NCI-H510A (cell line): Measurements from ENCODE around the gene EGLN3.

ENCODE experiments used
- DNase-seq: peaks from one replicate; lab custom pipeline; 2025; lab: John Stamatoyannopoulos, UW

The EGLN3 gene

DNA sequence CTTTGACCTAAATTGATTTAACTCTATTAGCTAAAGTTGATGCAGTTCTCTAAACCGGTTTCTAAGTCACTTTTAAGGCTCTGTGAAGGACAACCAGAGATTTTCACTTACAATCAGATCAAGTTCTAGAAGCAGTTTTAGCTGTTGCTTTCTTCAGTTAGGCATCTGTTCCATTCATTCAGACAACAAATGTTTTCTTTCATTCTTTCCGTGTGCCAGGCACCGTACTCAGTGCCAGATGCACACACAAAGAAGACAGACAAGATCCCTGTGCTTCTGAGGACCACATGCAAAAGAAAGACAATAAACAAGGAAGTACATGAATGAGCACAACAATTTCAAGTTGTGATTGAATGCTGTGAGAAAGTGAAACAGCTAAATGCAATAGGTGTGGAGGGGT lies 11.1 kb upstream of the EGLN3 start:
- DNase-seq = no peak

DNA sequence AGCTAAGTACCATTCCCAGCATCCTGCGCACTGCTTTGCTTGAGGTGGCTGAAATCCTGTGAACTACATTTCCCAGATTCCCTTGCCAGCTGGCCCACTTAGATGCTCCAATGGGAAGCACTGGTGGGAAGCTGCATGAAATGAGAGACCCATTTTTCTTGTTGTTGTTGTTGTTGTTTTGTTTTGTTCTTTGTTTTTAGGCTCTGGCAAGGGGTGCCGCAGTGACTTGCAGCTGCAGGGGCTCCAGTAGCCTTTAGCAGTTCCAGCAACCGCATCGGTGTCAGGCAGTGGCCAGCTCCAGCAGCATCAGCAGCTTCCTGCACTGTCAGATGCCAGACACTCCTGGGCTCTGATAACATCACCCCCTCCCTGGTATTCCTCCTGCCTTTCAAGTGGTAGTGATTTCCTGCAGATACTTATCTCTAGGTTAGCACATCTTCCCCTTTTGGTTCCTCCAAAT lies 8.8 kb upstream of the EGLN3 start:
- DNase-seq = no peak

DNA sequence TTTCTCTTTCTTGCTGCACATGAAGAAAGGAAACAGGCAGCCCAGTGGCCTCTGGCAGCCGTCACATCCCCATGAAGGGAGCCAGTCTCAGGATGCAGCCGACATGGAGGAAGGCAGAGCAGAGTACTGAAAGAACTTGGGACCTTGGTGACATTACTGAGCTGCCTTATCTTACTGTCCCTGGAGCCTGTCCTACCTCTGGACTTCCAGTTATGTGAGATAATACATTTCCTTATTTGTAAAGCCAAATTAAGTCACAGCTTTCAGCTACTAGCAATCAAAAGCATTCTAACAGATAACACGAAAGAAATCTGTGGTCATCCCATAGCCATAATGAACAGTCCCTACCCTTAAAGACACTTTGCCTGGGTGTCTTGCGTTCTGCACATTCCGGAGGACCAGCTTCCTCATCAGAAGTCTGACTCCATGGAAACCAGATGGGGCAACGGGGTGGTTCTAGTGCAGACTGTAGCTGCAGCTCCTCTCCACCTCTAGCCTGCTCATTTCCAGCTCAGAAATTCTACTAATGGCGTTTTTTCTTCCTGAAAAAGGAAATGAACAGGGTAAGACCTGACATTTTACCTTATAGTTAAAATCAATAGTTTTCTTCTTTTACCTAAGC lies 7.8 kb upstream of the EGLN3 start:
- no peak for DNase-seq

DNA sequence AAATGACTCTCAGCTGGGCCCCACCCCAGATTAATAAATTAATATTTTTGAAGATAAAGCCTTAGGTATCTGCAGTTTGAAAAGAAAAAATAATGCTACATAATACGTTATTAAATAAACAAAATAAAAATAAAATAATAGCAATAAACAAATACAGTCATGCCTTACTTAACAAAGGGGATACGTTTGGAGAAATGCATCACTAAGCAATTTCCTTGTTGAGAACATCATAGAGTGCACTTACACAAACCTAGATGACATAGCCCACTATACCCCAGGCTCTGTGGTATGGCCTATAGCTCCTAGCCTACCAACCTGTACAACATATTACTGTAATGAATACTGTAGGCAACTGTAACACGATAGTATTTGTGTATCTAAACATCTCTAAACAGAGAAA lies 7.1 kb upstream of the EGLN3 start:
- no peak for DNase-seq

DNA sequence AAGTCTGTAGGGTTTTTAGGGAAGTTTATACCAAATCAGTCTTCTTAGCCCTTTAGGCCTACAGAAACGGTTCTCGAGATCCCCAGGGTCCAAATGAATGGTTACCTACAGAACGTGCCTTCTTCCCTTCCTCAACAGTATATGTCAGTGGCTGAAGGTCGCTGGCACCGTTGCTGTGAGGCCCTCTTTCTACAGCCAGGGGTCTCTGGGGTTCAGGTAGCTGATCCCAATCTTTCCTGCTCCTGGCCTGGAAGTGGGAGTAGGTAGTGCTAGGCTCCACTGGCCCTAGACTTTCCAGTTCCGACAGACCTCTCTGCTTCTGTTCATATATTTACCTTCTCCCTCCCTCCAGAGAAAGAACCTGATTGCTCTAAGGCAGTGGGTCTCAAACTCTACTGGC lies 6.4 kb upstream of the EGLN3 start:
- no peak for DNase-seq

DNA sequence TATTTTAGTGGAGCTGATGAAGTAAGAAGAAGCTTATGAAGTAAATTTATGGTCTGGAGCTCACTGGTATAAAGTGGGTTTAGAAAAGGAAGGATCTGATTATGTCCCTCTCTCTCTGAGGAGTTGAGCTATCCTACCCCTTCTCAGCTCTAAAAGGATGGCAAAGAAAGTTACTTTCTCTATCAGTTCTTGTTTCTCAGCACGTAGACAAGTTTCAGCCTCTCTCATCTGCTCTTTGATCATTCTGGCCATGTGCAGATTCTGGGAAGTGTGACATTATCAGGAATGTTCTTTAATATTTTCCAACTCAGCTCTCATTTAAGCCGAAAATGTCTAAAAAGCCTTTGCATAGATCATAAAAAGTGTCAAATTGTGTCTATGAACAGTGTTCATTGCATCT lies 5.8 kb upstream of the EGLN3 start:
- no peak for DNase-seq

DNA sequence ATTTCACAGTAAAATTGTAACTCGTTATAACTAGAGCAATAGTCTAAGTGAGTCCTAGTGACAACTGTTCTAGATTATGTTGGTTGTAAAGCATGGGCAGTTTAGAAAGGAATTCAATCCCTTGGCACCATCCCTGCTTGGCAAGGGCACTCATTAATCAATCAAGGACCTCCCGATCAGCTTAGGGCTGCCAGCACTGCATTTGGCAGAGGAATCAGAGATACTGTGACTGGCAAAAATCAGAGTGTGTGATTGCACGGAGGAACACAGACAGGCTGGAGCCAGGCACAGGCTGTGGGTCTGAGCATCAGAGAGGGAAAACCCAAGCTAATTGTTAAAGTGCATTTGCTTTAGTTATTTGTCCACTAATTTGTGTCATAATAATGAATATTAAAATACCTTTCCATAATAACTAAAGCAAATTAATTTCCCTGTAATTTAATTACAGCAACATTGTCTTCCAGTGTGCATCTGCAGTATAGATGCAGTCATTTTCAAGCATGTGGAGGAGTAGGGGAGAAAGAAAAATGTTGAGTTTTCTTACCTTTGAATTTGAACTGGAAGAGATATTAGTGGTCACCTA lies 3.2 kb upstream of the EGLN3 start:
- DNase-seq = no peak

DNA sequence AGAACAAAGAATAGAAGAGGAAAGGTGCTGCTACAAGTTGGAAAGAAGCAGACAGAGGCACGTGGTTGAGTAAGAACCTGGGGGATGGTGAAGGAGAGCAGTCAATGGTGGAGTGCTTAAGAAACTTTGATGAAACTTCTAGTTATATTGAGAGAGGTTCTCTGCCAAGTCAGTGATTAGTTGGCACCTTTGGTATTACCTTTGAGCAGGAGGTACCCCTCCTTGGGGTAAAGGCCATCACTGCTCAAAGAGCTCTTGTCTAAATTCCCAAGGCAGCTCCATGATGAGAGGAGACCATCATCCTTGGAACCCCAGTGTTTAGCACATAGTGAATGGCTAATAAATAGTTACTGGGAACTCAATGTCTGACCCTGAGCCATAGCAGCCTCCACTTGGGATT lies 1.7 kb upstream of the EGLN3 start:
- DNase-seq = no peak

DNA sequence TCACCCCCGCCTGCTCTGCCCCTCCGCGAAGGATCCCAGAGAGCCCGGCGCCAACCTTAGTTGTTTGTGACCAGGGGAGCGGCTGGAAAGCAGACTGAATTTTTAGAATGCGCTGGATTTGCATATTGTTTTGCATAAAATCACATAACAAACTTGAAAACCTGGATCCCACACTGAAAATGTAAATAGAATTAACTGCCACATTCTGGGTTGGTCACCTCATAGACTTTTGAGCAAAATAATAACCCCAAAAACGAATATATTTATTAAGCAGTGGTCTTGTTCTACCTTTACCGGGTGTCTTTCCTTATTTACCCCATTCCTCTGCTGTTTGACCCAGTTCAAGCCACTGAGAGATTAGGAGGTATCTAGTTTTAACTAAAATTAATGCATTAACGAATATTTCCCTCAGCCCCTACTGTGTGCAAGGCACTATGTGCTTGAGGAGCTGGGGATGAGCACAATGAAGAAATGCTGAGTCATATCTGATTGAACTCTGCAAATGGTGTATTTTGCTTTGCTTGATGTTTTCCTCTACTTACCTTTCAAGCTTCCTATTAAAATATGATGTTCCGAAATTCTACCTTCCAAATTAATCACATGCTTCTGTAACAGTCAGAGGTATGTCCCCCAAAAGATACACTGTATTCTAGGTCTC lies 438 bp upstream of the EGLN3 start:
- DNase-seq = peak; percentile 80

DNA sequence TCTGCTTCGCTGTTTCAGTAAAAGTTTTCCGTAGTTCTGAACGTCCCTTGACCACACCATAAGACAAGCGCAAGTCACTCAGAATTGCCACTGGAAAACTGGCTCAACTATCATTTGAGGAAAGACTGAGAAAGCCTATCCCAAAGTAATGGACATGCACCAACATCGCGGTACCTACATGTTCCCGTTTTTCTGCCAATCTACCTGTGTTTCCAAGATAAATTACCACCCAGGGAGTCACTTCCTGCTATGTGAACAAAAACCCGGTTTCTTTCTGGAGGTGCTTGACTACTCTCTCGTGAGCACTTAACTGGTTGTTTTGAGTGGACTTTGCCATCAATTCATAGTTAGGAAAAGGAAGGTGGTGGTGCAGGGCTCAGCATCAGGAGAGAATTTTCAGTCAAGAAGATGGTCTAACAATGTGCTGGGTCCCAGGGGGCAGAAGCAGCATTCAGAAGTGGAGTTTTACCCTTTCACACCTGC lies 1.4 kb downstream of the EGLN3 start:
- no peak for DNase-seq

DNA sequence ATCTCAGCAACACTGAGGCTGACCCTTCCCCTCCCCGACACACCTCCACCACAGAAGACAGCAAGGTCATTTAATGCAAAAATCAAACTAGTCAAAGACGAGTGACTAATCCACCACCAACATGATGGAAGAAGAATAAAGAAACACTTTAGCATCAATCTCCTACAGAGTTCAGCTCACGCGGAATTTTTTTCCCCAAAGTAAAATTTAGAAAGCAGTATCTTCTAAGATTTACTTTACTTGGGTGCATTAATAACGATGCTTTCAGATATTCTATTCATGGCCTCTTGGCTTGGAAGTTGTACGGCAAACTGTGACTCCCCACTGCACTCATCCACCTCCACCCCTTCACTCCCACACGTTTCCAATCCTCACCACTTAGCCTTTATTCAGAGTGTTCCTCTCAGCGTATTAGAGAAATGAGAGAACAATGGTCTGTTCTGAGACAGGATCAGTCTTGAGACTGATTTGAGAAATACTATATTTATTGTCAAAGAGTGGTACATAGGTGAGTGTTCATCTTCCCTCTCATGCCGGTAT lies 1.9 kb downstream of the EGLN3 start:
- no peak for DNase-seq

DNA sequence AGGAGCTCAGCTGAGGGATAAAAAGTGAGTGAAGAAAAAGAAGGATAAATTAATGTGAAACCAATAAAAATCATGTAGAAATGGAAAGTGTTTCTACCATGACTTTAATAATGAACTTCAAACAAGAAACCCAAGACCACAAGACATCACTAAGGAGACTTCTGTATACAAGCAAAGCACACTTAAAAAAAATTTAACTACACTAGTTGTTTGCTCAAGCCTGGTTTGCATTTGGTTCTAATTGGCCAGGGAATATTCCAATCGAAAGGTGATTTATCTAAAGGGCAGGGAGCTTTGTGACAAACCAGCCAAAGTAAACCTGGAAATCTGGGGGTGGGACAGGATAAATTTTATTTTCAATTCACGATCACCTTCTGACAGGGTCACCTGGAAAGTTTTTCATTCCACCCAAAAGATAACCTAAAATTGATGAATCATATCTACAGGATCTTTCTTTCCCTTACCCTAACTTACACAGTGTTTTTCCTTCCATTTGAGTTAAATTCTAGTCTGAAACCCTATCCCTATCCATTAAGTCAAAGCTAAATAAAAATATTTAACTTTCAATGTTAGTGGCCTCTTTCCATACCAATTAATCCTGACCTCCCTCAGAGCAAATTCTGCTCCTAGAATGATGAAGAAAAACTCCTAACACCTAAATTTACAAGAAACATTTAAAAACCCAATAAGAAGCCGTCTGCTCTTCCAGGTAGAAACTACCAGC lies 2.6 kb downstream of the EGLN3 start:
- DNase-seq = no peak

DNA sequence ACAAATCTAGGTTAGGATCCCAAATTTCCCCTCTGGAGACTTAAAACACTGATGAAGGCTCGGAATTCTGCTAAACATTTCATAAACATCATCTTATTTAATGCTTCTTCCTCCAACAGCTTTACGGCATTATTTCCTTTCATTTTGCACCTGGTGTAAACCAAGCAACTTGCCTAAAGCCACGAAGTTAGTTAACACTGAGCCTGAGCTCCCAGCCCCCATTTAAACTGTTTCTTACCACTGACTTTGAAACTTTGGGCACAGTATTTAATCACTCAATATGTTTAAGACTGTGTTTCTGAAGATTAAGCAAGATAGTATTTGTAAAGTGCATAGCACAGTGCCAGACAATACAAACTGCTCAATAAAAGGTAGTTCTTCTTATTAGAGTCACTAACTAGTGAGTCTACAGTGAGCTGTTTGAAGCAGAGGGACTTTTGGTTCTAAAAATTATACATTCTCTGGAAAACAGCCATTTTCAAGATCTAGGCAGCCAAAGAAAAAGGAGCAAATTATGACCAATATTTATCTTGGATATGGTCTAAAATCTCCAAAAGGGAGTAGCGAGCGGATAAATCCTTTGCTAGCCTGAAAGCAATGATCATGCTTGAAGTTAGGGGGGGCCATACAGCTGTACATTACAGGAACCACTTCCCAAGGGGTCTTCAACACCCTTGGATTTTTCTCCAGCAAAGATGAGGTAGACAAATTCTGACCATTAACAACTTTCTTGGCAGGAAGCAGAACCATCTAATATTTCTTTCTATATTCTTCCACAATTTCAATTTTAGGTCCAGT lies 4.0 kb downstream of the EGLN3 start:
- DNase-seq = no peak

DNA sequence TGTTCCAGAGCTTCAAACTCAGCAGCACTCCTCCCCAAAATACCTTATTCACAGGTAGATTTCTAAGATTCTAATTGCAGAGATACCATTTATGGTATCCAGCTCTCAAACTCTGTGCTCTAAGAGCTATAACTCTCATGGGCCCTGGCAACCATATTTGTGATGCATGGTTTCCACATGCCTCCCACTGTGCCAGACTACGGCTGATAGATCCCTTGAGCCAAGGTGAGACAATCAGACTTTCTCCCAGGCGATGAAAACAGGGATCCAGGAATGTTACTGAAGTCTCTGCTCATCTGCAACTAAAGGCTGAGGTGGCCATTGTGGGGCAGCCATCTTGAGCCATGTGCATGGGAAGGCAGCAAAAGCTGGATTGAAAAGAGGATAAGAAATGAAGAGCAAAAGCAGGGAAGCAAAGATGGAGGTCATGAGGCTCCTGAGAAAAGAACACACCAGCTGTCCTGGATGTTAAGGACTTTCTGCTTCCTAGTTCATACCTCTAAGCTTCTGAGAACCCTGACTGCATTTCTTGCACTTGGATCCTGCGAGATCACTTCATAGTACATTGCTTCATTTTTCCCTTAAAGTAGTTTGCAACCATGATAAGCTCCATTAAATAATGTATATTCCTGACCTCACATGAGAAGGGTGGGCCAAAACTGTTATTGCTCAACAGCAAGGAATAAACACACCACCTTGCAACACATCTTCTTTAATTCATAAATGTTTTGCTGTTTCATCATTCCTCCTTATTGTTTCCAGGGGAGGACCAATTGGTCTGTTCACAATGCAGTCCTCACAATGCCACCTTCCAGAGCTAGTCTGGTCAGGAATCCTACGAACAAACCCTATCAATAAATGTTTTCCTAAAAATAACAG lies 5.4 kb downstream of the EGLN3 start:
- DNase-seq = no peak

DNA sequence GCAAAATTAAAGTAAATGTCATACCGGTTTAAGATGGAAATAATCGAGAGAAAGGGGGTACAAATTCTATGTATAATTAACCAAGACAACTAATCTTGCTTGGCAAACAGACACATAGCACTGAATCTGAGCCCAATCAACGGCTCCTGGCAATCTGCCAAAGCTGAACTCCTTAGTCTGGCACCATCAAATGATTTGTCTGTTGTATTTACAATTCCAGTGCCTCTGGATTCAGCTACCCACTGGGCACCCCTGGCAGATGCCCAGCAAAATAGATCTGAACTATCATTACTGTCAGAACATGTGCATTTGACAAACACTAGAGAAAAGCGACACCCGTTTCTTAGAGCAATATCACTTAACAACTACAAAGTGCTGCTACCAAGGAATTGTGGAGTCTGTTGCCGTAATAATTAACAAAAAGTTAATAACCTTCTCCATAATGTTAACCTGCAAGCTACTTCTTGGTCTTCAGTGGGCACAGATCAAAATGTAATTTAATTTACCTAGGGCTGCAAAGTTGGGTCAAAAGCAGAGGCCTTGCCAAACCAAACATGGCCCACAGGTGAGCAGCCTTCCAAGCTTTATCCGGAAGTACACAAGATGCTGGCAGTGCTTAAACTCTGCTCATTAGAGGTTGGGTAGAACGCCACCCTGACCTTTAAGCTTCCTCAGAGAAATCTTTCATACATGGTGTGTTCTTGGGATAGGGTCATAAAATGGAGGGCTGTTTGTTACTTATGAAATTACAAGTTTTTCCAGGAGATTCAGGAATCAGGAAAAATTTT lies 7.6 kb downstream of the EGLN3 start:
- peak; percentile 49 for DNase-seq

DNA sequence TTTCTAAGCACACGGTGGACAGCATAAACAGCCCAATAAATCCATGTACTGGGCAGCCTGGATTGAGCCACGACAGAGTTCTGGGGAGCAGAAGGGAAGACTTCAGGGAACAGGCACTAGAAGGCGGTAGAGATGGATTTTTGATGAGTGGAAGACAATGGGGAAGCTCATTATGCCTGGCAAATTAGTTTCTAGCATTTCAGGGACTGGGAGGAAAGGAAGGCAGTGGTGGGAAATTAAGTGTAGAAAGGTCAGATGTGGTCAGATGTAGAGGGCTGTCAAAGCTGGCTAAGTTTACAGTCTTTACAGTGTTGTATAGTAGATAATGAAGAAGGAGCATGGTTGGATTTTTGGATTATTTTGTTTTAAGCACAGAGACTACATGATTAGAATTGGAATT lies 9.2 kb downstream of the EGLN3 start:
- DNase-seq = no peak

DNA sequence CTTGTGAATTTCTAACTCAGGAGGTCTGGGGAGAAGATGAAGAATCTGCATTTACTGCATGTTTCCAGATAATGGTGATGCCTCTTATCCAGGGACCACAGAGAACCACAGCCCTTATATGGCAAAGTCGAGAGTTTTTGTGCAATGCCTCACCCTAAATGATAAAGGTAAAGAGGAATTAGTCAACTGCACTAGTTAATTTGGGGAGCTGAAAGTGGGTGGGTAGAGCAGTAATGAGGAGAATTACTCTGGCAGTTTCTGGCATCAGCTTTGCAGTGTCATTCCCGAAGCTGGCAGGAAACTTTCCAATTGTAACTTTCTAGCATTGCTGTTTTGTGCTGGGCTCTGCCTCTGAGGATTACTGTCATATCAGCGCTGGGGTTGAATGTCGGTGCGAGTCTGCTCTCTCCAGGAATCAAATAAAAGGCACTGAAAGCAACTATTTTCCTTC lies 10.3 kb downstream of the EGLN3 start:
- no peak for DNase-seq

DNA sequence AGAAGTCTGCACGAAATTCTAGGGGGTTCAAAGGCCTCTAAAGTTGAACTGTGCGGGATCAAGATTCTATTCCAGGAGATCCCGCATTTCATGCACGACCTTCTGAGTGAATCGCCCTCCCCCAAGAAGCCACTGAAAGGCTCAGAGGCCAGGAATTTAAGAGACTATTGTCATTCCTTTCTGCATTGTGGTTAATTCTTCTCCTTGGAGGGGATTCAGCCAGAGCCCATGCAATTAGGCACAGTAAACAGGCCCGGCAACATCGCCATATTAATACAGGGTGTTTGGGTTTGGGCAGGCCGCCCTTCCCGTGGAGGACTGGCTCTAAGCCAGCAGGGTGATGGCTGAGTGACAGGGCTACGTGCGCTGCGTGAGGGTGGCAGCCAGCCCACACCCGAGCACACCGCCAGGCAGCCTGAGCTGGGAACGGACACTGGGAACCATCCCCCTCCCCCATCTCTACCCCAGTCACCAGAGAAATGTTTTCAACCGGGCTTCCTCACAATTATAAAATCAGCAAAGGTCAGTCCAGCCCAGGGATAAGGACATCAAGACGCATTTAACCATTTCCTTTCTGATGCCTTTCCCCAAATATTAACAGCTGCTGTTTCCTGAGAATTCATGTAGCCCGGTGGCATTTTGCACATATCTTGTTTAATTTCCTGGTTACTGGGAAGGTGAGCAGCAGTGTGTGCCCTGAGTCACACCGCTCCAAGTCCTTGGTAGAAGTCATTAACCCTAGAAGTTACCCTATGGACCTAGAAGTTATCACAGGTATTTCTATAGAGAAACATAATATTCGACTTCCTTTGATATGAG lies 12.5 kb downstream of the EGLN3 start:
- peak; percentile 38 for DNase-seq

DNA sequence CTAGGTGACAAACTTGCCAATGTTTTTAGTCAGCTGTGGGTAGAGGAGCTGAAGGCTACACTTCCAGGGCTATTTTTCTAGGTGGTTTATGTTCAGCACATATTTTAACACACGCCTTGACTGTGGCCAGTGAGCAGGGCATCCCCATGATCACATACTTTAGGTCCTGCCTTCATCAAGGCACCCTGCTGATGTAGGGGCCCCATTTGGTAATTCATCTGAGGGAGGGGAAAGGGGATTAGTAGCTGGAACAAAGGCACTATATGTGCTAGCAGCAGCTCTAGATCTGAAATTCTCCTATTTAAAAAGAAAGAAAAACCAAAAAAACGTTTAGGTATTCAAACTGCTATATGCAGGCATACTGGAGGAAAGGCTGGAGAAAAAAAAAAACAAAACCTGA lies 14.5 kb downstream of the EGLN3 start:
- no peak for DNase-seq
